Measurements from ENCODE around the gene TOMT. TPM values are rescaled to one million over a fixed set of nuclear protein-coding genes. Genes with fewer than 3 reads are reported as not detected.

Gene TOMT
- total RNA-seq, 3 donors from 2014 or later: 0.39 TPM; not detected in 2

GRCh38 chr11:72088076-72088808 lies 17.5 kb upstream of the TOMT start:
- H3K4me3 ChIP-seq: no peak overlapping the region
- intact Hi-C loops (cut with DNase I, micrococcal nuclease): no loop called here
- ATAC-seq (no peak), DNase-seq (no peak)
- TF ChIP-seq CTCF (IDR thresholded peaks at IDR 0.05): no peak
- H3K36me3 ChIP-seq (ENCODE audit: low read depth): no peaks in the 10 kb centered on the region
- H3K9me3 ChIP-seq: no peaks in the 10 kb centered on the region
- no peaks in the 10 kb centered on the region for H3K4me1 ChIP-seq (ENCODE audit: low read depth)

- Histone ChIP-seq H3K9me3 (no peaks in the 10 kb centered on the region), H3K4me3 (no peak overlapping the region), H3K4me1 (ENCODE audit: low read depth) (no peaks in the 10 kb centered on the region), H3K36me3 (ENCODE audit: low read depth) (no peaks in the 10 kb centered on the region)
- intact Hi-C loops (cut with DNase I, micrococcal nuclease): loop anchor here (2.0 to 5.0 kb wide), 2 partner anchors 66 to 69 kb away; no protein-coding TSS in a partner anchor
- peak; percentile 55 to 90 (median 84) for DNase-seq
- ATAC-seq: peak; percentile 98
- peak; percentile 60 for TF ChIP-seq CTCF (IDR thresholded peaks at IDR 0.05)
Observed at GRCh38 chr11:72091292-72091691, 14.4 kb upstream of the TOMT start.

- Histone ChIP-seq H3K9me3 (no peaks in the 10 kb centered on the region), H3K4me1 (ENCODE audit: low read depth) (peaks cover 13% of the 10 kb centered on the region), H3K36me3 (ENCODE audit: low read depth) (no peaks in the 10 kb centered on the region), H3K4me3 (no peak overlapping the region)
- intact Hi-C loops (cut with DNase I, micrococcal nuclease): no loop called here
- ATAC-seq (no peak), DNase-seq (no peak)
- TF ChIP-seq CTCF (IDR thresholded peaks at IDR 0.05): no peak
Observed at GRCh38 chr11:72098741-72099140, 7.0 kb upstream of the TOMT start.

- DNase-seq (no peak), ATAC-seq (no peak)
- TF ChIP-seq CTCF (IDR thresholded peaks at IDR 0.05): no peak
- Histone ChIP-seq H3K4me1 (ENCODE audit: low read depth) (peaks cover 15% of the 10 kb centered on the region), H3K9me3 (no peaks in the 10 kb centered on the region), H3K4me3 (no peak overlapping the region), H3K36me3 (ENCODE audit: low read depth) (no peaks in the 10 kb centered on the region)
- intact Hi-C loops (cut with DNase I, micrococcal nuclease): no loop called here
Observed at GRCh38 chr11:72100009-72100408, 5.7 kb upstream of the TOMT start.

- intact Hi-C loops (cut with DNase I, micrococcal nuclease): no loop called here
- H3K4me3 ChIP-seq: no peak overlapping the region
- no peak for ATAC-seq
- peaks cover 15% of the 10 kb centered on the region for H3K4me1 ChIP-seq (ENCODE audit: low read depth)
- TF ChIP-seq CTCF (IDR thresholded peaks at IDR 0.05): no peak
- no peaks in the 10 kb centered on the region for H3K36me3 ChIP-seq (ENCODE audit: low read depth)
- peak in 1 of 3 donors; percentile 47 for DNase-seq
- no peaks in the 10 kb centered on the region for H3K9me3 ChIP-seq
Observed at GRCh38 chr11:72100462-72100861, 5.3 kb upstream of the TOMT start.
